ENCODE data around the gene SMG6. TPM values are rescaled to one million over a fixed set of nuclear protein-coding genes. Genes with fewer than 3 reads are reported as not detected.

The SMG6 gene
- total RNA-seq, 1 donor: 42.7 TPM

DNA sequence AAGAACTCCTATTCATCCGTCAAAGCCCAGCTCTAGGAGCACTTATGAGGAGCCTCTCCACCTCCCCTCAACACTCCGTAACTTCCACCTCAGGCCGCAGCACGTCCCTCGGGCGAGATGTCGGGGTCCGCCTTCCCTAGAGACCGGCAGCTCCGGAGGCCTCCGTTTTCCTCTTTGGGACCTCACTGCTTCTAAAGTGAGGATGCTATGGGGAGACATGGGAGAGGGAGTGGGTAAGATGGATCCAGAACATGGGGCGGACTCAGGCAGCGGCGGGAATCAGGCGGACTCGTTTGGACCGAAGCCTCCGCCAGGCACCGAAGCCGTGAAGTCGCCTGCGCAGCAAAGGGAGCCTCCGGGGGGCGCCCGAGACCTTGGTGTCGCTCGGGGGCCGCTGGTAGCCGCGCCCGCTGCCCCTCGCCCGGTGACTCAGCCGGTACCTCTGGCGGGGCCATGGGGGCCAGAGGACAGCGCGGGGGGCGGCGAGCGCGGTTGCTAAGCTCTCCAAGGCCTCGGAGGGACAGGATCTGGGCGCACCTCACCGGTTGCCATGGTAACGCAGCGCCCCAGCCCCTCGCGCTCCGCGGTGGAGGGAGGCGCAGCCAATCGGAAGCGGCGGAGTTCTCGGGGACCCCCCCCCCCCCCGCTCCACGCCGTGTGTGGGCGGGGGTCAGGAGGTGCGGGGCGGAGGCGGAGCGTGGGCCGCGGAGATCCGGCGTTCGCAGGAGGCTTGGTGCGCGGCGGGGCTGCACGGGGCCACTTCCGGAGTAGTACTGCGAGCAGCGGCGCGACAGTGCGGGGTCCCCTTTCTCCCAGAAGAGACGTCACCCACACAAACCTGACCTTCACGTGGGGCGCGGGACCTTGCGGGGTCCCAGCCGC is 250.0 kb downstream of the SMG6 start:
- H3K27me3 ChIP-seq (ENCODE audit: insufficient read depth, low read length): peaks cover 7% of the 10 kb centered on the region
- TF ChIP-seq, protein P1, sequence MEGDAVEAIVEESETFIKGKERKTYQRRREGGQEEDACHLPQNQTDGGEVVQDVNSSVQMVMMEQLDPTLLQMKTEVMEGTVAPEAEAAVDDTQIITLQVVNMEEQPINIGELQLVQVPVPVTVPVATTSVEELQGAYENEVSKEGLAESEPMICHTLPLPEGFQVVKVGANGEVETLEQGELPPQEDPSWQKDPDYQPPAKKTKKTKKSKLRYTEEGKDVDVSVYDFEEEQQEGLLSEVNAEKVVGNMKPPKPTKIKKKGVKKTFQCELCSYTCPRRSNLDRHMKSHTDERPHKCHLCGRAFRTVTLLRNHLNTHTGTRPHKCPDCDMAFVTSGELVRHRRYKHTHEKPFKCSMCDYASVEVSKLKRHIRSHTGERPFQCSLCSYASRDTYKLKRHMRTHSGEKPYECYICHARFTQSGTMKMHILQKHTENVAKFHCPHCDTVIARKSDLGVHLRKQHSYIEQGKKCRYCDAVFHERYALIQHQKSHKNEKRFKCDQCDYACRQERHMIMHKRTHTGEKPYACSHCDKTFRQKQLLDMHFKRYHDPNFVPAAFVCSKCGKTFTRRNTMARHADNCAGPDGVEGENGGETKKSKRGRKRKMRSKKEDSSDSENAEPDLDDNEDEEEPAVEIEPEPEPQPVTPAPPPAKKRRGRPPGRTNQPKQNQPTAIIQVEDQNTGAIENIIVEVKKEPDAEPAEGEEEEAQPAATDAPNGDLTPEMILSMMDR (IDR thresholded peaks at IDR 0.05; ENCODE audit: extremely low read depth, low read depth, low read length): peak; percentile 52
- no peaks in the 10 kb centered on the region for H4K20me1 ChIP-seq (ENCODE audit: insufficient read depth, low read length)
- H3K27ac ChIP-seq (ENCODE audit: low read depth, low read length): peak overlapping the region; percentile 45
- H3K36me3 ChIP-seq (ENCODE audit: insufficient read depth, low read length): peaks cover 7% of the 10 kb centered on the region
- peak; percentile 97 for DNase-seq (ENCODE audit: insufficient read length, low spot score, missing footprints)
- peaks cover 14% of the 10 kb centered on the region for H3K4me1 ChIP-seq (ENCODE audit: insufficient read depth, low read length)
- peak overlapping the region; percentile 83 for H3K4me3 ChIP-seq (ENCODE audit: insufficient read depth, low read length)
- peaks cover 18% of the 10 kb centered on the region for H3K79me2 ChIP-seq (ENCODE audit: insufficient read depth, low read length)
- H3K4me2 ChIP-seq (ENCODE audit: insufficient read depth, low read length): peak overlapping the region; percentile 94
- H2AFZ ChIP-seq (ENCODE audit: low read length): peak overlapping the region; percentile 15
- no peaks in the 10 kb centered on the region for H3K9me3 ChIP-seq (ENCODE audit: low read depth, low read length)

DNA sequence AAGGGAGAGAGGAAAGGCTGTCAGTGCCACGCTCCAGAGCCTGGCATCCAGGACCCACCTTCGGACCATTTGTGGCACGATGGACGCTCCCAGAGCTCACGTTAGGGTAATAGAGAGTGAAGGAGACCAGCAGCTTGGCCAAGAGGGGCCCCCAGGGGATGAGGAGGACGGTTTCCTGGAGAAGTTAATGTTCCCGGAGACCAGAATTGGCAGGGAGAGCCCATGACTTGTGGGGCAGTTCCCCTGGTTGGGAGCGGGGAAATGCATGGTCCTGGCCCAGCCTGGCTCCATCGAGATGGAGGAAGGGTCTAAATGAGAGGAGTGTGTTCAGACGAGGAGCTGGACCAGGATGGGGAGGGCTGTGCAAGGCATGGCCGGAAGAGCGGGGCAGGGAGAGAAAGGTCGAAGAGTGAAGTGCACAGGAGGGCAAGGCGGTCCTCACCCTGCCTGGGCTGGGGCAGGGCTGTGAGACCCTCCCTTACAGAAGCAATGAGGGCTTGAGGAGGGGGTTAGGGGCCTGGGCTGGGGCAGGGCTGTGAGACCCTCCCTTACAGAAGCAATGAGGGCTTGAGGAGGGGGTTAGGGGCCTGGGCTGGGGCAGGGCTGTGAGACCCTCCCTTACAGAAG is 251.5 kb downstream of the SMG6 start:
- H3K4me2 ChIP-seq (ENCODE audit: insufficient read depth, low read length): no peak overlapping the region
- no peak overlapping the region for H3K4me3 ChIP-seq (ENCODE audit: insufficient read depth, low read length)
- no peaks in the 10 kb centered on the region for H4K20me1 ChIP-seq (ENCODE audit: insufficient read depth, low read length)
- TF ChIP-seq, protein P1 (IDR thresholded peaks at IDR 0.05; ENCODE audit: extremely low read depth, low read depth, low read length): no peak
- H3K79me2 ChIP-seq (ENCODE audit: insufficient read depth, low read length): peaks cover 8% of the 10 kb centered on the region
- peaks cover 7% of the 10 kb centered on the region for H3K27me3 ChIP-seq (ENCODE audit: insufficient read depth, low read length)
- H3K36me3 ChIP-seq (ENCODE audit: insufficient read depth, low read length): peaks cover 3% of the 10 kb centered on the region
- no peak for DNase-seq (ENCODE audit: insufficient read length, low spot score, missing footprints)
- H3K27ac ChIP-seq (ENCODE audit: low read depth, low read length): no peak overlapping the region
- no peaks in the 10 kb centered on the region for H3K9me3 ChIP-seq (ENCODE audit: low read depth, low read length)
- peaks cover 17% of the 10 kb centered on the region for H3K4me1 ChIP-seq (ENCODE audit: insufficient read depth, low read length)
- no peak overlapping the region for H2AFZ ChIP-seq (ENCODE audit: low read length)

DNA sequence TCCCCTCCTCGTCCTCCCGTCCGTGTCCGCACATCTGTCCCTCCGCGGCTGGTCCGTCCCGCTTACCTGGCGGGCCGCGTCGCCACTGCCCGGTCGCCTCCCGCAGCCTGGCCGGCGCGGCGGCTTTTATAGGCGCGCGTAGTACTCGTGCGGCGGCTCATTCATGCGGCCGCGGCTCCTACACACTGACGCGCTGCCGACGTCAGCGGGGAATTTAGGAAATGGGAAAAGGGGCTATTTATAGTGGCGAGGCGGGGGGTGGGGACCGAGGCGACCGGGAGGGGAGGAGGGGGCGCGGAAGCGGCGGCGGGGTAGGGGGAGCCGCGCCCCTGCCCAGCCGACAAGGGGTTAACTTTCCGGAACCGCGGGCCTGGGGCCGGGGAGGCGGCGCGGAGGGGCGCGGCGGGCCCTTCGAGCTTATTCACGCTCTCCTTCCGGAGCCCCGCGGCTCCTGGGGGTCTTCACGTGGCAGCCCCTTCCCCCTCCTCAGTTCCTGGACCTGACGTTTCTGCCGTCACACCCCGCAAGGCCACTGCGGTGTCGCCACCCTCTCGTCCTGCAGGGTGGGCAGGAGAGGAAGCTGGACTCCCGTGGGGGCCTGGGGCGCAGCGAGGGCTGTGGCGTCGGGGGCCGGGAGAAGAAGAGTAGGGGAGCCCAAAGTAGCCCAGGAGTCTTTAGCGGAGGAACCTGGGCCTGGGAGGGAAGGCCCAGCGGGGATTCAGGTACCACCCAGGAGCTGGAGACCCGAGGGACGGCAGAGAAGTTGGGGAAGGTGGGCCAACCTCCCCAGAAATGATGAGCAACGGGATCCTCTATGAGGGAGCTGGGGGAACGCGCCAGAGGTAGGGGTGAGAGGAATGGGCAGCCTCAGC is 252.3 kb downstream of the SMG6 start:
- peaks cover 17% of the 10 kb centered on the region for H3K4me1 ChIP-seq (ENCODE audit: insufficient read depth, low read length)
- peaks cover 7% of the 10 kb centered on the region for H3K27me3 ChIP-seq (ENCODE audit: insufficient read depth, low read length)
- peak overlapping the region; percentile 74 for H3K4me2 ChIP-seq (ENCODE audit: insufficient read depth, low read length)
- peak; percentile 93 for DNase-seq (ENCODE audit: insufficient read length, low spot score, missing footprints)
- peaks cover 3% of the 10 kb centered on the region for H3K79me2 ChIP-seq (ENCODE audit: insufficient read depth, low read length)
- H3K27ac ChIP-seq (ENCODE audit: low read depth, low read length): no peak overlapping the region
- H2AFZ ChIP-seq (ENCODE audit: low read length): no peak overlapping the region
- TF ChIP-seq, protein P1 (IDR thresholded peaks at IDR 0.05; ENCODE audit: extremely low read depth, low read depth, low read length): no peak
- no peaks in the 10 kb centered on the region for H4K20me1 ChIP-seq (ENCODE audit: insufficient read depth, low read length)
- peaks cover 1% of the 10 kb centered on the region for H3K36me3 ChIP-seq (ENCODE audit: insufficient read depth, low read length)
- H3K4me3 ChIP-seq (ENCODE audit: insufficient read depth, low read length): peak overlapping the region; percentile 67
- H3K9me3 ChIP-seq (ENCODE audit: low read depth, low read length): no peaks in the 10 kb centered on the region

All from osteoblast (primary cell).